Pulmonary artery endothelial cell (primary cell): ENCODE data around the gene KDM5B. TPM values are rescaled to one million over a fixed set of nuclear protein-coding genes. Genes with fewer than 3 reads are reported as not detected.

Source experiments
- DNase-seq: peaks from one replicate; pipeline ENCODE4 v3.0.0-alpha.2; 2011; ENCODE audit warnings: low read depth, low spot score
- total RNA-seq: library from RNA; depleted of rRNA; stranded (reverse); fragments of >200 nt; gene quantifications from 2 replicates; pipeline ENCODE4 v1.2.3, GENCODE V29; 2014

KDM5B gene
- total RNA-seq, 1 donor from 2014 or later: 55.8 TPM

GRCh38 chr1:202687370-202687769 is 120.9 kb downstream of the KDM5B start:
- DNase-seq: no peak

- no peak for DNase-seq
These were observed 122.6 kb downstream of the KDM5B start for GRCh38 chr1:202685641-202686040.

- no peak for DNase-seq
These were observed 123.5 kb downstream of the KDM5B start for GRCh38 chr1:202684716-202685115.

GRCh38 chr1:202683029-202683428 is 125.2 kb downstream of the KDM5B start:
- no peak for DNase-seq

- no peak for DNase-seq
These were observed 125.7 kb downstream of the KDM5B start for GRCh38 chr1:202682477-202682876.

- DNase-seq: no peak
These were observed 126.3 kb downstream of the KDM5B start for GRCh38 chr1:202681736-202682420.

- no peak for DNase-seq
These were observed 127.5 kb downstream of the KDM5B start for GRCh38 chr1:202680586-202681352.

- no peak for DNase-seq
These were observed 128.6 kb downstream of the KDM5B start for GRCh38 chr1:202679406-202680177.

- no peak for DNase-seq
These were observed 130.8 kb downstream of the KDM5B start for GRCh38 chr1:202677433-202677832.

Other genes starting within 250 kb of the KDM5B start
- gene SYT2, start 98.0 kb downstream of the KDM5B start, total RNA-seq: not detected in 2 replicates
- gene PCAT6, start 2.5 kb upstream of the KDM5B start, total RNA-seq: 0.26 and 0.28 TPM in 2 replicates
- 9.4 and 11.5 TPM in 2 replicates for gene RABIF, start 80.7 kb upstream of the KDM5B start, total RNA-seq
- gene KLHL12, start 118.8 kb upstream of the KDM5B start, total RNA-seq: 33.1 and 34.7 TPM in 2 replicates
- gene ADIPOR1, start 149.9 kb upstream of the KDM5B start, total RNA-seq: 82.1 and 113 TPM in 2 replicates
- 24.3 and 32.6 TPM in 2 replicates for gene CYB5R1, start 158.8 kb upstream of the KDM5B start, total RNA-seq
- gene TMEM183A, start 199.0 kb upstream of the KDM5B start, total RNA-seq: 97.8 and 113 TPM in 2 replicates
- 0.11 and 0.53 TPM in 2 replicates for gene PPFIA4, start 218.1 kb upstream of the KDM5B start, total RNA-seq